KOPT-K1 (cell line): ENCODE data around the gene PVRIG.
"Not testable (repeated sequence)": the region's sequence is repeated elsewhere in the genome, so short reads cannot be mapped to it uniquely, and the experiment has no call there.

Experiments
- H3K27ac ChIP-seq: fragments of 200-600 bp; sonication (generic); 2 replicates; pipeline ENCODE4 v1.5.1; 2016; ENCODE audit warnings: antibody characterized with exemption, mild to moderate bottlenecking, low read depth, low read length; ENCODE audit not compliant: poor library complexity, severe bottlenecking
- H3K36me3 ChIP-seq: fragments of 200-600 bp; sonication (generic); 2 replicates; pipeline ENCODE4 v1.5.1; 2017; ENCODE audit warnings: antibody characterized with exemption, mild to moderate bottlenecking, low read length, moderate library complexity; ENCODE audit not compliant: insufficient read depth
- H3K9me3 ChIP-seq: fragments of 200-600 bp; sonication (generic); 2 replicates; pipeline ENCODE4 v1.5.1; 2017; ENCODE audit warnings: antibody characterized with exemption, low read length, mild to moderate bottlenecking; ENCODE audit not compliant: insufficient read depth, poor library complexity, severe bottlenecking

The PVRIG gene

GRCh38 chr7:100269306-100270045, 49.7 kb downstream of the PVRIG start:
- H3K9me3 ChIP-seq, H3K27ac ChIP-seq: not testable (repeated sequence)

GRCh38 chr7:100270046-100270918, 50.5 kb downstream of the PVRIG start:
- H3K27ac ChIP-seq: peak overlapping the region; percentile 64
- not testable (repeated sequence) for H3K9me3 ChIP-seq, H3K36me3 ChIP-seq

More at GRCh38 chr7:100269306-100270045, 49.7 kb downstream of the PVRIG start:
- not testable (repeated sequence) for H3K36me3 ChIP-seq
